SHP77 (cell line): Measurements from ENCODE around the gene CDC42EP4.
"Not testable (repeated sequence)": the region's sequence is repeated elsewhere in the genome, so short reads cannot be mapped to it uniquely, and the experiment has no call there.

Source experiments
- DNase-seq, 2 experiments: peaks; one replicate each; lab custom pipeline; 2025; lab: John Stamatoyannopoulos, UW

CDC42EP4 gene

DNA sequence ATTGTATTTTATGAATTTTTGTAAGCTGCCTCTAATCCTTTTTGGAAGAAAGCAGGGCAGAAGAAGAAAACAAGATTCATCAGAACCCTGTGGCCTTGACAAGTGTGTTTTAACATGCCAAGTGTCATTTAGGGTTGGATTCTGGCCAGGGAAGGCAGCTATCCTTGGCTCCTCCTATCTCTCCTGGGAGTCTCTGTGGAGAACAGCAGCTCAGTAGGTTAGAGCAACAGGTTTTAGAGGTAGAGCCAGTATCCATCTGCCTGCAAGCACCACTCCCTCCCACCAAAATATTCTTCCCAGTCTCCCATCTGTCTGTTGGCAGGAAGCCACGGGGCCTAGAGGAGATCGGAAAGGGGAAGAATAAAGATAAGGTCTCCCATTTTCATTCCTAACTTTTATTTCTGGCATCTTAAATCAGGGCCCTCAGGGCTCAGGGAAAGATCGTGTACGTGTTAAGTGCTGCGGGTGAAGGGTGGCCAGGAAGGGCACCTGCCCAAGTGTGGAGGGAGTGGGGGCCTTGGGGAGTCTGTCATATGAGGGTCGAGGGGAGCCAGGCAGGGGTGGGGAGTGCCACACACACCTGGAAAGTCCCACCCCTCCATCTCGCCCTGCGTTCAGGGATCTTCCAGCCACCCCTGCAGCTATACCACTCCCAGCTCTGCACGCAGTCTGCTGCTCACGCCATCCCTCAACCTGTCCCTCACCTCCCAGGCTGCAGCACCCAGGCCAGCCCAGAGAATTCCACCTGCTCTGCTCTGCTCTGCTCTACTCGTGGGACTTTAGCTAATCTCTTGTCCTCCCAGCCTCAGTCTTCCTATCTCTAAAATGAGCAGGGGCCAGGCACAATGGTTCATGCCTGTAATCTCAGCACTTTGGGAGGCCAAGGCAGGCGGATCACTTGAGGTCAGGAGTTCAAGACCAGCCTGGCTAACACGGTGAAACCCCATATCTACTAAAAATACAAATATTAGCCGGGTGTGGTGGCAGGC lies 33.0 kb downstream of the CDC42EP4 start:
- peak in 1 of 2 experiments; percentile 13 for DNase-seq

GRCh38 chr17:73278049-73278464 lies 33.7 kb downstream of the CDC42EP4 start:
- no peak for DNase-seq

- no peak for DNase-seq
These were observed 37.3 kb downstream of the CDC42EP4 start for GRCh38 chr17:73274490-73274889.

GRCh38 chr17:73272906-73273218 lies 38.9 kb downstream of the CDC42EP4 start:
- DNase-seq = no peak

DNA sequence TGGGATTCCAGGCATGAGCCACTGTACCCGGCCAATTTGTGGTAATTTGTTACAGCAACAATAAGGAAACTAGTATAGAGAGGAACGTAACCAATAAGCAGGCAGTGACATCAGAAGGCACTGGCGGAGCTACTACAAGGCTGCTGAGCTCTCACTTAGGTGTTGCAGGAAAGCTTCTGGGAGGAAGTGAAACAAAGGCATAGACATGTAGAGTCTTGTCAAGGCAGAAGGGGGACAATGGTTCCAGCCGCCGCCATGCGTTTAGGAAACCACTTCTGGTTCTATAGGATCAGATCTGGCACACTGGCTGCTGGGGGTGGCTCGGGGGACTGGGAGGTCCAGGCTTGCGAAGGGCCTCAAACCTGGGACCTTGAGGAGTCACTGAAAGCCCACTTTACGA lies 40.7 kb downstream of the CDC42EP4 start:
- no peak for DNase-seq

DNA sequence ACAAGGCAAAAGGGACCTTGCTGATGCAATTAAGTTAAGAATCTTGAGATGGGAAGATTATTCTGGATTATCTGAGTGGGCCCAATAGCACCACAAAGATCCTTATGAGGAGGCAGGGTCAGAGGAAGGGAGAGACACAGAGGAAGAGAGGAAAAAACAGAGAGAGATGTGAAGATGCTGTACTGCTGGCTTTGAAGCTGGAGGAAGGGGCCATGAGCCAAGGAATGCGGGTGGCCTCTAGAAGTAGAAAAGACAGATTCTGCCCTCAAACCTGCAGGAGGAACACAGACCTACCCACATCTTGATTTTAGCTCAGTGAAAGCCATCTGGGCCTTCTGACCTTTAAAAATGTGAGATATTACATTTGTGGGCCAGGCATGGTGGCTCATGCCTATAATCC lies 42.0 kb downstream of the CDC42EP4 start:
- DNase-seq = no peak

DNA sequence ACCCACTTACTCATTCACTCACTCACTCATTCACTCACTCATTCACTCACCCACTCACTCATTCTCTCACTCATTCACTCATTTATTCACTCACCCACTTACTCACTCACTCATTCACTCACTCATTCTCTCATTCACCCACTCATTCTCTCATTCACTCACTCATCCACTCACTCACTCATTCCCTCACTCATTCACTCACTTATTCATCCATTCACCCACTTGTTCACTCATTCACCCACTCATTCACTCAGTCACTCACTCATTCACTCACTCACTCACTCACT lies 42.5 kb downstream of the CDC42EP4 start:
- no peak for DNase-seq

DNA sequence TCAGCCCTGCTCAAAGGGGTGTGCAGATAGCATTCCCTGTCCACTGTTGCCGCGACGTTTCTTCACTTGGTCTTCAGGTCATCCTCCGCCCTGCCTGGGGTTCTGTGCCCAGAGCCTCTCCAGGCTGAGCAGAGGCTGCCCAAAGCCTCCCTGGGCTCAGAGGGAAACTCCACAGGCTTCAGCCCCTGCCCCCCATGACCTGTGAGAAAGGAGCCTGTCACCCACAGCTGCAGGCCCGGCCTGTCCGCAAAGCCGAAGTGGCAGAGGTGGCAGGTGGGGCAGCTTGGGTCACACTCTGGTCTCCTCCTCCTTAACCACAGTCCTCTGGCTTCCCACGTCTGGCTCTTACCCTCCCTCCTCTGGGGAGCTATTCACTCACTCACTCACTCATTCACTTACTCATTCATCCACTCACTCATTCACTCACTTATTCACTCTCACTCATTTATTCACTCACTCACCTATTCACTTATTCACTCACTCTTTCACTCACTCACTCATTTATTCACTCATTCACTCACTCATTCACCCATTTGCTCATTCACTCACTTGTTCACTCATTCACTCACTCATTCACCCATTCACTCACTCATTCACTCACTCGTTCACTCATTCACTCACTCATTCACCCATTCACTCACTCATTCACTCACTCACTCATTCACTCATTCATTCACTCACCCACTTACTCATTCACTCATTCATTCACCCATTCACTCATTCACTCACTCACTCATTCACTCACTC lies 43.0 kb downstream of the CDC42EP4 start:
- DNase-seq = peak in 1 of 2 experiments; percentile 12

GRCh38 chr17:73267648-73268537 lies 43.9 kb downstream of the CDC42EP4 start:
- DNase-seq = no peak

DNA sequence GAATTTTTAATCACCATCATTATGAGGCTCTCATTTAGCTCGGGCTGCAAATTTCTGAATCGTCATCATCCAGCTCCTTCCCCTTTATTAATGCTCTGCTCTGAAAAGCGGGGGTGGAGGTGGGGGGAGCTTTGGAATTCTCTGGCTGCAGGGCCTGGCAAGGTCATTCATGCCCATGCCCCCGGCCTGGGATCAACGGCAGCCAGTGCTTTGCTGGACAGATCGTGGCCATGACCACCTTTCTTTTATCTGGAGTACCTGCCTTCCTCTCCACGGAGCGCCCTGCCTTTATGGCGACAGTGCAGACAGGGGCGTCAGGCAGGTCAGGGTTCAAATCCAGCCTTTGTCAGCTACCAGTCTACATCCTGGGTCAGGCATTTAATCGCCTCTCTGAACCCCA lies 45.0 kb downstream of the CDC42EP4 start:
- DNase-seq = no peak

- DNase-seq = no peak
These were observed 45.9 kb downstream of the CDC42EP4 start for GRCh38 chr17:73265646-73266640.

- not testable (repeated sequence) for DNase-seq
These were observed 47.4 kb downstream of the CDC42EP4 start for GRCh38 chr17:73264448-73264847.

- DNase-seq = no peak
These were observed 48.8 kb downstream of the CDC42EP4 start for GRCh38 chr17:73262676-73263642.

- peak in 1 of 2 experiments; percentile 38 for DNase-seq
These were observed 49.7 kb downstream of the CDC42EP4 start for GRCh38 chr17:73261952-73262675.

- no peak for DNase-seq
These were observed 50.2 kb downstream of the CDC42EP4 start, which contains the start of gene CPSF4L for GRCh38 chr17:73261617-73261951. CPSF4L (minus strand) TSS chr17:73261880; CDS start chr17:73261818, 62 bp downstream.

- DNase-seq = no peak
These were observed 54.3 kb downstream of the CDC42EP4 start for GRCh38 chr17:73257516-73257915.

- DNase-seq = no peak
These were observed 55.6 kb downstream of the CDC42EP4 start for GRCh38 chr17:73256220-73256619.

DNA sequence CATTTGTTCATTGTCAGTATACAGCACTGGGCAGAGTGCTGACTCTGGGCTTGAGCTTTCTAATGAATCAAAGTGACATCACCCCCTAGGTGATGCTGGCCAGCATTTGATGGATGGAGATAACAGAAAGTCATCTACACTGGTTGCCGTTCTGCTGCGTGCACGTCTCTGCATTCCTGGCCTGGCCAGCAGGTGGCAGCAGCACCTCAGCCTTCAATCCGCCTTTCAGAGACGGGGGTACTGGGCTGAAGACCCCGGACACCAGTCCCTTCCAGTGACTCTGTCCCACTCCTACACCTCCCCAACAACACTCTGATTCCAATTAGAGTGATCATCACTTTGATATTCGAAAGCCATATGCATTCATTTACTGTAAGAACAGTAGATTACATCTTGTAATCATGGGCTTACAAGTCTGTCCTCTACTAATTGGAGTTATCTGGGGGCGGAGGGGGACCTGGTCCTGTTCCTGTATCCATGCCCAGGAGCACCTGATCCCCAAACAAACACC lies 56.1 kb downstream of the CDC42EP4 start:
- DNase-seq = peak; percentile 39 to 42

- DNase-seq = no peak
These were observed 59.9 kb downstream of the CDC42EP4 start for GRCh38 chr17:73251871-73252270.
